K562 (cell line): ENCODE results near the gene CNOT6.

Source experiments
- CAMTA2 ChIP-seq: fragments of 250-450 bp; sonication (Bioruptor Pico); conservative IDR thresholded peaks from 2 replicates; pipeline ENCODE4 v1.5.1; 2022
- CBX5 ChIP-seq: IDR thresholded peaks from 2 replicates; pipeline ENCODE4 v1.6.1; 2014; ENCODE audit warnings: low read depth, borderline replicate concordance
- CHD4 ChIP-seq: fragments of 200-600 bp; sonication (generic); IDR thresholded peaks from 3 replicates; pipeline ENCODE4 v1.6.1; 2012; ENCODE audit warnings: low read depth, mild to moderate bottlenecking, mixed read lengths, low read length, inconsistent platforms; ENCODE audit not compliant: insufficient read depth, insufficient replicate concordance, poor library complexity, severe bottlenecking
- EGR1 ChIP-seq: fragments of 450-650 bp; conservative IDR thresholded peaks from 2 replicates; pipeline ENCODE4 v1.6.1; 2017; ENCODE audit warnings: mild to moderate bottlenecking
- RFX5 ChIP-seq: IDR thresholded peaks from 2 replicates; pipeline ENCODE4 v1.6.1; 2011; ENCODE audit warnings: low read depth, mild to moderate bottlenecking, improper control_type of control experiment, low read length
- SREBF1 ChIP-seq: fragments of 150-350 bp; IDR thresholded peaks from 2 replicates; pipeline ENCODE4 v1.6.1; 2014; ENCODE audit warnings: antibody characterized with exemption, low read depth, low read length, borderline replicate concordance
- ZBTB8A ChIP-seq: fragments of 450-650 bp; IDR thresholded peaks from 2 replicates; pipeline ENCODE4 v1.6.1; 2018; ENCODE audit warnings: mild to moderate bottlenecking, moderate library complexity; ENCODE audit not compliant: partially characterized antibody

DNA sequence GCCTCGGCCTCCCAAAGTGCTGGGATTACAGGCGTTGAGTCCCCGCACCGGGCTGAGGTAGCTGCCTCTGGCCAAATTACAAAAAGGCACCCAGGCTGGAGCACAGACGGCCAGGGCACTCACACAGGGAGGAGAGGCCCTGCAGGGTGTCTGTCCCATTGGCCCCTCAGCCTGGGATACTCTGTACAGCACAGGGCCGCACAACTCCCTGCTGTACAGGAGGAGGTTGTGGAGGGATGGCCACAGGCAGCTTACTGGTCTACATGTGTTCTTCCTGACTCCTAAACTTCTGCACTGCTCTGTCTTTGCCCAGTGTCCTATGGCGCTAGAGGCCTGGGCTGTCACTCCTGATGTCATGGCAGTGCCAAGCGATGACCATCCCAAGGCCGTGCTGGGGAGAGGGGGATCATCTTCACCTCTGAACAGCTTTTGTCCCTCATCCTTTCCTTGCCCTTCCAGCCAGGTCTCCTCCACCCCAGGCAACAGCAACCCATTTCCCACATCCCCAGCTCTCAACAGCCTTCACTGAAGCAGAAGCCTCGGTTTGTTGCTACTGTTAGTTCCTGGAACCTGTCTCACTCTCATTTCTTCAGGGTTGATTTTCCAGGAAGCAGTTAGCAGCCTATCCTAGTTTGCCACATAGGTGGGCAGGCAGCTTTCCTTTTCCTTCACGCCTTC, 1.8 kb upstream of the CNOT6 start:
- TF ChIP-seq RFX5: no peak
- TF ChIP-seq EGR1: no peak
- TF ChIP-seq CBX5: no peak
- TF ChIP-seq CAMTA2: no peak
- no peak for TF ChIP-seq SREBF1
- no peak for TF ChIP-seq CHD4
- no peak for TF ChIP-seq ZBTB8A
